SU-DHL-6 (cell line): ENCODE results near the gene GANC.

ENCODE experiments used
- H2AFZ ChIP-seq: fragments of 200-600 bp; sonication (generic); 2 replicates; pipeline ENCODE4 v1.6.1; 2014; ENCODE audit warnings: low read depth, mild to moderate bottlenecking, moderate library complexity, mixed read lengths, antibody characterized with exemption, low read length; ENCODE audit not compliant: severe bottlenecking
- H3F3A ChIP-seq: fragments of 200-600 bp; shearing (Covaris generic); 2 replicates; pipeline ENCODE4 v1.6.0; 2016; ENCODE audit warnings: antibody characterized with exemption, mild to moderate bottlenecking; ENCODE audit not compliant: insufficient read depth
- H3K27ac ChIP-seq: fragments of 200-600 bp; sonication (generic); 2 replicates; pipeline ENCODE4 v1.5.1; 2016; ENCODE audit warnings: low read depth, mild to moderate bottlenecking, low read length, moderate library complexity, mixed read lengths
- H3K27me3 ChIP-seq: fragments of 200-600 bp; sonication (generic), shearing (Covaris generic); 2 replicates; pipeline ENCODE4 v1.6.0; 2014; ENCODE audit warnings: mild to moderate bottlenecking, low read length
- H3K36me3 ChIP-seq: fragments of 200-600 bp; sonication (generic); 2 replicates; pipeline ENCODE4 v1.6.1; 2014; ENCODE audit warnings: mild to moderate bottlenecking, low read length, mixed read lengths
- H3K4me2 ChIP-seq: fragments of 300-600, 200-600 bp; shearing (Covaris generic), sonication (generic); 2 replicates; pipeline ENCODE4 v1.6.0; 2014; ENCODE audit warnings: low read length, low read depth, mild to moderate bottlenecking; ENCODE audit not compliant: poor library complexity, severe bottlenecking
- H3K4me3 ChIP-seq: fragments of 200-600 bp; sonication (generic); 2 replicates; pipeline ENCODE4 v1.5.1; 2014; ENCODE audit warnings: antibody characterized with exemption, low read length, mild to moderate bottlenecking, mixed read lengths; ENCODE audit not compliant: insufficient read depth, poor library complexity, severe bottlenecking
- H3K79me2 ChIP-seq: fragments of 200-600 bp; sonication (generic); 2 replicates; pipeline ENCODE4 v1.6.1; 2014; ENCODE audit warnings: mild to moderate bottlenecking, low read length, moderate library complexity; ENCODE audit not compliant: insufficient read depth
- H3K9ac ChIP-seq: fragments of 200-600 bp; sonication (generic); 2 replicates; pipeline ENCODE4 v1.7.0; 2014; ENCODE audit warnings: mild to moderate bottlenecking, low read length
- H3K9me2 ChIP-seq: fragments of 200-600 bp; sonication (generic); replicated peaks from 2 replicates; pipeline ENCODE4 v1.6.1; 2014; ENCODE audit warnings: low read length; ENCODE audit not compliant: insufficient read depth
- H3K9me3 ChIP-seq: fragments of 200-600 bp; sonication (generic); 2 replicates; pipeline ENCODE4 v1.6.1; 2014; ENCODE audit warnings: low read length, mixed read lengths; ENCODE audit not compliant: insufficient read depth
- H4K20me1 ChIP-seq: fragments of 200-600 bp; sonication (generic); 2 replicates; pipeline ENCODE4 v1.6.1; 2014; ENCODE audit warnings: low read depth, mild to moderate bottlenecking, antibody characterized with exemption, low read length, moderate library complexity, mixed read lengths
- EZH2phosphoT487 ChIP-seq: fragments of 200-600 bp; sonication (generic), shearing (Covaris generic); conservative IDR thresholded peaks from 2 replicates; pipeline ENCODE4 v1.6.1; 2018; ENCODE audit warnings: mild to moderate bottlenecking, antibody characterized with exemption, low read length, moderate library complexity, mixed read lengths
- TF ChIP-seq, protein P1 (sequence below): fragments of 200-600 bp; sonication (generic); IDR thresholded peaks from one replicate; pipeline ENCODE4 v1.5.1; 2017; ENCODE audit warnings: antibody characterized with exemption, mild to moderate bottlenecking, low read length, moderate library complexity; ENCODE audit not compliant: insufficient read depth, poor library complexity, severe bottlenecking

GANC gene

GRCh38 chr15:42375252-42375651 lies 102.3 kb downstream of the GANC start:
- H3K27me3 ChIP-seq, result no peaks in the 10 kb centered on the region
- TF ChIP-seq, protein P1, sequence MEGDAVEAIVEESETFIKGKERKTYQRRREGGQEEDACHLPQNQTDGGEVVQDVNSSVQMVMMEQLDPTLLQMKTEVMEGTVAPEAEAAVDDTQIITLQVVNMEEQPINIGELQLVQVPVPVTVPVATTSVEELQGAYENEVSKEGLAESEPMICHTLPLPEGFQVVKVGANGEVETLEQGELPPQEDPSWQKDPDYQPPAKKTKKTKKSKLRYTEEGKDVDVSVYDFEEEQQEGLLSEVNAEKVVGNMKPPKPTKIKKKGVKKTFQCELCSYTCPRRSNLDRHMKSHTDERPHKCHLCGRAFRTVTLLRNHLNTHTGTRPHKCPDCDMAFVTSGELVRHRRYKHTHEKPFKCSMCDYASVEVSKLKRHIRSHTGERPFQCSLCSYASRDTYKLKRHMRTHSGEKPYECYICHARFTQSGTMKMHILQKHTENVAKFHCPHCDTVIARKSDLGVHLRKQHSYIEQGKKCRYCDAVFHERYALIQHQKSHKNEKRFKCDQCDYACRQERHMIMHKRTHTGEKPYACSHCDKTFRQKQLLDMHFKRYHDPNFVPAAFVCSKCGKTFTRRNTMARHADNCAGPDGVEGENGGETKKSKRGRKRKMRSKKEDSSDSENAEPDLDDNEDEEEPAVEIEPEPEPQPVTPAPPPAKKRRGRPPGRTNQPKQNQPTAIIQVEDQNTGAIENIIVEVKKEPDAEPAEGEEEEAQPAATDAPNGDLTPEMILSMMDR, result no peak
- TF ChIP-seq EZH2phosphoT487, result no peak
- peaks cover 7% of the 10 kb centered on the region; the same call in 1 of the 2 replicates for H3K9me3 ChIP-seq

GRCh38 chr15:42375941-42376340 lies 102.9 kb downstream of the GANC start:
- Histone ChIP-seq H3K36me3 (no peaks in the 10 kb centered on the region), H3K27ac (no peak overlapping the region)

More at GRCh38 chr15:42375252-42375651, 102.3 kb downstream of the GANC start:
- no peak overlapping the region for H3K27ac ChIP-seq
- H3K36me3 ChIP-seq, result no peaks in the 10 kb centered on the region
- no peaks in the 10 kb centered on the region for H3K9me2 ChIP-seq
- no peaks in the 10 kb centered on the region for H4K20me1 ChIP-seq
- H3K4me2 ChIP-seq, result no peak overlapping the region
- no peak overlapping the region for H3K4me3 ChIP-seq
- no peaks in the 10 kb centered on the region for H3F3A ChIP-seq
- H3K79me2 ChIP-seq, result no peaks in the 10 kb centered on the region
- no peak overlapping the region for H2AFZ ChIP-seq
- no peak overlapping the region for H3K9ac ChIP-seq

GRCh38 chr15:42378011-42378410 lies 105.0 kb downstream of the GANC start:
- H3K9me3 ChIP-seq, result peaks cover 7% of the 10 kb centered on the region; the same call in 1 of the 2 replicates
- no peak overlapping the region for H2AFZ ChIP-seq
- H3K79me2 ChIP-seq, result no peaks in the 10 kb centered on the region
- no peaks in the 10 kb centered on the region for H4K20me1 ChIP-seq
- H3K4me2 ChIP-seq, result no peak overlapping the region
- H3F3A ChIP-seq, result no peaks in the 10 kb centered on the region
- no peak overlapping the region for H3K4me3 ChIP-seq
- no peaks in the 10 kb centered on the region for H3K9me2 ChIP-seq
- H3K27me3 ChIP-seq, result no peaks in the 10 kb centered on the region
- no peak overlapping the region for H3K9ac ChIP-seq
- H3K27ac ChIP-seq, result no peak overlapping the region
- TF ChIP-seq EZH2phosphoT487, result no peak
- TF ChIP-seq, protein P1, result no peak
- no peaks in the 10 kb centered on the region for H3K36me3 ChIP-seq

More at GRCh38 chr15:42375941-42376340, 102.9 kb downstream of the GANC start:
- no peak for TF ChIP-seq EZH2phosphoT487
- TF ChIP-seq, protein P1, result no peak
- Histone ChIP-seq H3K9ac (no peak overlapping the region), H2AFZ (no peak overlapping the region), H3K79me2 (no peaks in the 10 kb centered on the region), H3K4me2 (no peak overlapping the region), H3K9me2 (no peaks in the 10 kb centered on the region), H3K4me3 (no peak overlapping the region), H3K9me3 (peaks cover 7% of the 10 kb centered on the region; the same call in 1 of the 2 replicates), H3K27me3 (no peaks in the 10 kb centered on the region), H4K20me1 (no peaks in the 10 kb centered on the region), H3F3A (no peaks in the 10 kb centered on the region)
